ENCODE results near the gene C15orf39.
"Not testable (repeated sequence)": the region's sequence is repeated elsewhere in the genome, so short reads cannot be mapped to it uniquely, and the experiment has no call there.

C15orf39 gene

DNA sequence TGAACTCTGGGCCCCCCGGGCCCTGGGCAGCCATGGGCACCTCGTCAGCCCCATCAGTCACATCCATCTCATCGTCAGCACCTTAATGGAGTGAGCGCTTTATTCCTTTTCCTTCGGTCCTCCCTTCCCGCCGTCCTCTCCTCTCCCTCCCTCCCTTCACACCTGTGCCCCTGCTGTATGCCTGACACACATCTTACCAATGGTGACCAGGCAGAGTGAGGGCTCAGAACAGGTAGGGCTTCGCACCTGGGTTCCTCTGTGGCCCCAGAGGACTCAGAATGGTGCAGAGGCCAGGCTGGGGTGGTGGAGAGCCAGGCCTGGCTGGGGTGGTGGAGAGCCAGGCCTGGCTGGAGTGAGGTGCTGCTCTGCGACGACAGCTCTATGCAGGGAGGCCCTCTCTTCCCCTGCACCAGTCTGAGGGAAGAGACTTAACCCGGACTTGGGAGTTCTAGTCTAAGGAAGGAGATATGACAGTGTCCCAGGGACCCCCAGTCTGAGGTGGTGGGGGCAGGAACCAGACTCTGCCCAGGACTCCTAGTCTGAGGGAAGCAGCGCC lies 11.6 kb downstream of the C15orf39 start:
- DNase-seq, result no peak

DNA sequence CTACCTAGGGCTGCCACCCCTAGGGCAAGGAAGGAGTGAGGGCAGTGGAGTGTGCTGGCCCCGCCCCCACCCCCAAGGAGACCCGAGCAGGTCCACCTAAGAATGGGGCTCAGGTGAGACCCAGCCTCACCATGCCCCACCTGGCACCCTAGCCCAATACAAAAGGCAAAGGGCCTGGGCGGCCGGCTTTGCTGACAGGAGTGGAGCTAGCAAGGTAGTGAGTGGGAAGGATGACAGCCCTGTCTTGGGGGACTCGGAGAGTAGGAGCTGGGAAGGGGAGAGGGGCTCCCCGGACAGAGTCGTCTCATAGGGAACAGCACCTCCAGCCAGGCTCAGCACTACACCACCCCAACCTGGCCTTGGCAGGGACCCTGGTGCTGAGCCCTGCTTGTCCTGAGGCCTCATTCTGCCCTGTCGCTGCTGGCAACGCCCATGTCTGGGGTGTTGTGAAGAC lies 12.1 kb downstream of the C15orf39 start:
- DNase-seq, result no peak

DNA sequence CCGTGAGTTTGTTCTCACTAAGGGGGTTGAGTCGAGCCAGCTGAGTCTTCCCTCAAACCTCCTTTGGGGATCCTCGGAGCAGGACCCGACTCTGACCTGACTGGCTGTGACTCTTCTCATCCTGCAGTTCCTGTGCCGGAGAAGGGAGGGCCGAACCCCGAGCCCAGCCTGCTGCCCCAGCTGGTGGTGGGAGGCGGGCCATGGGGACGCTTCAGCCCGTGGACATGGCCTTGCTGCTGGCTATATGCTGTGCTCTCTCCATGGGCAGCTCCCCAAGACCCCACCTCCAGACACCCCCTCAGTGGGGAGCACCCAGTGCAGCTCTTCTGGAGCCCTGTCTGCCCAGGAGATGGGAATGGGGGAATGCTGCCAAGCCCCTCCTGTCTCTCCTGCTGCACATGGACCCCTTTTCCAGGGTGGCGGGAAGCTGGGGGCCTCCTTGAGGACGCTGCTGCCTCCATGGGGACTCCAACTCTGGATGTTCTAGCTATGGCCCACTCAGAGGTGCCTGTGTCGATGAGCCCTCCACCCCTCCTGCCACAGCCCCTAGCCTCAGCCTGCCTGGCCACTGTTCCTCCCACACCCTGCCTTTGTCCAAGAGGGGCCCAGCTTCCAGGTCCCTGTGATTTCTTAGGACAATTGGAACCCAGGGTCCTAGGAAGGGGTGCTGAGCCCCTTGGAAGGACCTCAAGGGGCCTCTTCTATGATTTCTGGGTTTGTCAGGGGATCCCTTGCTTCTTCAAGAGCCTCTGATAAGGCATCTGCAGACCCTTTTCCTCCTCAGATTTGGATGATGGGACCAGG lies 12.8 kb downstream of the C15orf39 start:
- no peak for DNase-seq

DNA sequence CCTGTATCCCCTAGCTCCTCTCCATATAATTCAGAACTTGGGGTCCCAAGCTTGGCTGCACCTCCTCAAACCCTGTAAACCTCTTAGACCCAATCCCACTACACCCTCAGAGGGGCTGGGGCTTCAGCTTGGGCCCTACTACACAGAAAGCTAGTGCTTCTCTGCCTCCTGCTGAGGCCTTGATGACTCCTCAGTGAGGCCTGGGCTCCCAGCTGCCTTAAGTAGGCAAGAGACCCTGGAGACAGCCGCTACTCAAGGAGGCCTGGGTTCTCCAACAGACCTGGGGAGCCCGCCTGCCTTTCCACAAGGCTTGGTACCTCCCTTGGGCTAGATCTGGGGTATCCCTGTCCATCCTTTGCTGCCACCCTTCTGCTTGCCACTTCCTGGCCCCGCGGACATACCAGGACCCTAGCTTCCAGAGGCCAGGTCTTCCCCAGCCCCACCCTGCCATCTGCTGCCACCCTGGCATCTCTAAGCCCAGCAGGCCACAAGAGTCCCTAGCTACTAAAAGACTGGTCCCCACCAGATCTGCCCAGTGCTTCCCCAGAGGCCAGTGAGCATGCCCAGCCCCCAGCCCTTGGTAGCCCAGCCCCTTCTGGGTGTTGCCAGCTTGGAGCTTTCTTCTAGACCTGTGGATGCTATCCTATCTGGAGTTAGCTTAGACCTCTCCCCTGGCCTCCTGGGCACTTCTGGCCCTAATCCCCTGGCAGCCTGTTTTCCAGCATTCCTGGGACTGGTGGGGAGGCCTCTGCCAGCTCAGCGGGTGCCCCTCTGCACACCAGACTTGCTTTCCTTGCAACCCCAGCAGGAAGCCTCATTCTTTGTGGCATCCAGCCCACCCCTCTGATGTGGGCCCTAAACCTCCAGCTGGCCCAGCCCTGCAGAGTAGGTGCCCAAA lies 13.7 kb downstream of the C15orf39 start:
- DNase-seq, result no peak

DNA sequence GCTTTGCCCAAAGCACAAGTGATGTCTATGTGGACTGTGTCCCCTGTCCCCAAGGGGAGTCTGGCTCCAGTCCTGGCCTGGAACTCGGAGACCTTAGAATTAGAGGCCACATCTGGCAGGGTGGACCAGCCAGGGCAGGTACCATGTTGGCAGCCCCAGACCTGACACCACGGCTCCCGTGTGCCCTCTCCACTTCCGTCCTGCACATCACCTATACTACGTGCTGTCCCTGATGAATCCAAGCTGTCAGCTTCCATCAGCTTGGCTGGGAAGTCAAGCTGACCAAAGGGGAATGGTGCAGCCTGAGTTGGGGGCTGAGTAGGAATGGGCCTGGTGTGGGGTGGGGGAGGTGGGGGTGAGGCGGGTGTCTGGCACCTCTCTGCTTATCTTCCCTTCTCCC lies 15.3 kb downstream of the C15orf39 start:
- no peak for DNase-seq

DNA sequence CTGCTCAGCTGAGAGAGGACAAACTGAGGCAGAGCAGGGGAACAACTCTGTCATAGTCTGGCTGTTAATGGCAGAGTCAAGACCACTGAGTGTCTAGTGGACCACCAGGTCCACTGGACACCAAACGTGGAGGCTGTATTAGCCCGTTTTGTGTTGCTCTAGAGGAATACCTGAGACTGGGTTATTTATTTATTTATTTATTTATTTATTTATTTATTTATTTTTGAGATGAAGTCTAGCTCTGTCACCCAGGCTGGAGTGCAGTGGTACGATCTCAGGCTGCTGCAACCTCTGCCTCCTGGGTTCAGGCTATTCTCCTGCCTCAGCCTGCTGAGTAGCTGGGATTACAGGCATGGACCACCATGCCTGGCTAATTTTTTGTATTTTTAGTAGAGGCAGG lies 15.9 kb downstream of the C15orf39 start:
- not testable (repeated sequence) for DNase-seq

DNA sequence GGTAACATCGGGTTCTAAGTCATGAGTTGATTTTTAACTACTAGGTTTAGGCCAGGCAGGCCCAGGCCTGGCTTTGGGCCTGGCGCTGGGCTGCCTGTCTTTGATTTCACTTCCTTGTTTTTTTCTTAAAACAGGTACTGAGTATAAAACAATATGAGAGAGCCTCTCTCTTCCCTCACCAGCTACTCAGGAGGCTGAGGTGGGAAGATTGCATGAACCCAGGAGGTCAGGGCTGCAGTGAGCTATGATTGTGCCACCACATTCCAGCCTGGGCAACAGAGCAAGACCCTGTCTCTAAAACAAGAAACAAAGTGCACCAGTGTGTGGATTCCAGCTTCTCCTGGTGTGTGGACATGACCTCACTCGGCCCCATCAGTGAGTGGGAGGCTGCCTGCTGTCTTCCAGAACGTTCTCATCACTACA lies 17.8 kb downstream of the C15orf39 start:
- not testable (repeated sequence) for DNase-seq

DNA sequence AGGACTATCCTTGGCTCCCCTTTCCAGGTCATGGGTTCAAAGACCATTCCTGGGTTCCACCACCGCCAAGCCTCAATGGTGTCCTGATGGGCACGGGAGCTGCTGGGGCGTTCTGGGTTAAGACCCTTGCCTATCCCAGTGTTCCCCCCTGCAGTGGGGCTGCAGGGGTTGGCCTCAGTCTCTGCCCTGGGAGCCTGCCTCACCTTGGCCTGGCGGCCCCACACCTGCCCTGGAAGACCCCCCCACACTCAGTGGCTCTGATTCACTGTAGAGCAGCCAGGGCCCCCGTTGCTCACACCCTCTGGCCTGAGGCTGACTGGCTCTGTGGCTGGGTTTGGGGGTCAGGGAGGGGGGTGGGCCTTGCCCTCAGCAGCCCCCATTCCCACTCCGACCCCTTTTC lies 22.0 kb downstream of the C15orf39 start:
- DNase-seq, result no peak

DNA sequence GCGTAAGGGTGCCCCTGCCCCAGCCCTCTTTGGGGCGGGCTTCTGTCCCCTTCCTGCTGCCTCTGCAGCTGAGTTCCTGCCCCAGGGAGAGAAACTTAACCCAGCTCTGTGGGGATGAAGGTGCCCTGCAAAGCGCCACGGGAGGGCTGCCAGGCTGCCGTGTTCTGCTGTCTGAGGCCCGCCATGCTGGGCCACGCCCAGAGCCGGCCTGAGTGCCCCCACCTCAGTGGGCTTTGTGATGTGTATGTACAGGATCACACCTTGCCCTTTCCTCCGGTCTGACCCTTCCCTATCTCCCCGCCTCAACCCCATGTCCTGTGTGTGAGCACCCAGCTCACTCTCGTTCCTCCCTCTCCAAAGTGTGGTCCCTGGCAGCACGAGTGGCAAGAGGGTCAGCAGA lies 22.6 kb downstream of the C15orf39 start:
- DNase-seq, result no peak

DNA sequence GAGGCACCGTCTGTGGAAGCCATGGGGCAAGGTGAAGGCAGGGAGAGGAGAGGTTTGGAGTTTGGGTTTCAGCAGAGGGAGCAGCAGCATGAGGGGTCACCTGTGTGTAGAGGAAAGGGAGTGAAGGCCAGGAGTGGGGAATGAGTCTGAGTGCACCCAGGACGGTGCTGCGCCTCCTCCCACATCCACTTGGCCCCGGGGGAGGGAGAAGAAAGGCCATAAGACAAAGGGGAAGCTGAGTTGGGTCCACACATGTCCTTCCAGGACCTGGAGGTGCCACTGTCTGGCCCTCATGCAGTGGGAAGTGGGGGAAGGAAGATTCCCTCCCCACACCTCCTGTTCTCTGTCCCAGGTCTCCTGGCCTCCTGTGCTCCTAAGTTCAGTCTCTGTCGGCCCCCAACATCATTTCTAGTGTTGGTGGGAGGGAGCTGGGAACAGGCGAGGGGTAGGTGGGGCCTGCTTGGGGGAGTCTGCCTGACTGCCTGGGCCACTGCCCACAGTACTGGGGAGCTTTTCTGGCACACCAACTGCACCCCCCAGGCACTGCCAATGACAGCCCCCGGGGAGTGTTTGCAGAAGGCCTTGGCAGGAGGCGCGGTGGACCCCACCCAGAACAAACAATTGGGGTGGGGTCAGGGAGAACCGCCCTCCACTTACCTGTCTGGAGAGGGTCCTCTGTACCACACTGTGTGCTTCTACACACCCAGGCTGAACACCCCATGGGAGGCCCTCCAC lies 23.6 kb downstream of the C15orf39 start:
- DNase-seq, result not testable (repeated sequence)

DNA sequence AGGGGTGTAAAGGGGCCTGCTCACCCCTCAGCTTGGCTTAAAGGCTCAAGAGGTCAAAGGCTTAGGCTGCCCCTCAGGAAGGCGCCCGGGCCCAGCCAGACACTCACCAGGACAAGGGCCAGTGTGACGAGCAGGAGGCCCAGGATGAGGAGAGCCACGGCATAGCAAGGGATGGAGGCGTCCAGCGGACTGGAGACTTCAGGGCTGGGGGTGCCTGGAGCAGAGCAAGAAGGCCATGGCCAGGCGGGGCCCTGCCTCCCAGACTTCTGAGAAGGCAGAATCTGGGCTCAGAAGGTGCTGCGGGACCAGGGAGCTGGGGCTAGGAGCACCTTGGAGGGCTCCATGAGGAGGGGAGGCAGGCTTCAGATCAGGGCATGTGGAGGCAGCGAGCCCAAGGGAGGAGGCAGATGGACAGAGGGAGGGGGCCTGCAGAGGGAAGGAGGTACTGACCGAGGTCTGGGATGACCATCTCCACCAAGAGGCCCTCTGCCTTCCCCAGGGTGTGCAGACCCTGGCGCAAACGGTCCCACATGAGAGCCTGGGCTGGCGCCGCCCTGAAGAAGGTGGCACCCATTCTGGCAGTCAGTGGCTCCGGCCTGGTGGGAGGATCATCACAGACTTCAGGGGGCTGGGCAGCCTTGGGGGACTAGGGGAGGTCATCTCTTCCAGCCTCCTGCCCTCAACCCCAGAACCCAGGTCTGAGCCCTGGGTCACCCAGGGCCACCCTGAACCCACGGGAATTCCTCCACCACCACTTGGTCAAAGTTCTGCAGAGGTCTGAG lies 24.5 kb downstream of the C15orf39 start:
- DNase-seq, result no peak

DNA sequence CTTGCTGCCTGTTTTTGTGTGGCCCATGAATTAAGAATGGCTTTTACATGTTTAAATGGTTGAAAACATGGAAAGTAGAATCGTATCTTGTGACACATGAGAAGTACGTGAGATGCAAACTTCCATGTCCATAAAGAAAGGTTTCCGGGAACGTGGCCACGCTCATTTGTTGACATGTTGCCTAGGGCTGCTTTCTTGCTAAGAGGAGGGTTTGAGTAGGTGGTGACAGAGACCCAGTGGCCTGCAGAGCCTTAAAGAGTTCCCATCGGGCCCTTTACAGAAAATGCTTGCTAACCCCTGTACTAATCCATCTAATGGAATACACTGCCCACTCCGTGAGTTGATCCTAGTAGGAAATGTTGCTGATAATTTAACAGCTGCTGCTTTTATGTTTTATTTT lies 25.4 kb downstream of the C15orf39 start:
- not testable (repeated sequence) for DNase-seq

DNA sequence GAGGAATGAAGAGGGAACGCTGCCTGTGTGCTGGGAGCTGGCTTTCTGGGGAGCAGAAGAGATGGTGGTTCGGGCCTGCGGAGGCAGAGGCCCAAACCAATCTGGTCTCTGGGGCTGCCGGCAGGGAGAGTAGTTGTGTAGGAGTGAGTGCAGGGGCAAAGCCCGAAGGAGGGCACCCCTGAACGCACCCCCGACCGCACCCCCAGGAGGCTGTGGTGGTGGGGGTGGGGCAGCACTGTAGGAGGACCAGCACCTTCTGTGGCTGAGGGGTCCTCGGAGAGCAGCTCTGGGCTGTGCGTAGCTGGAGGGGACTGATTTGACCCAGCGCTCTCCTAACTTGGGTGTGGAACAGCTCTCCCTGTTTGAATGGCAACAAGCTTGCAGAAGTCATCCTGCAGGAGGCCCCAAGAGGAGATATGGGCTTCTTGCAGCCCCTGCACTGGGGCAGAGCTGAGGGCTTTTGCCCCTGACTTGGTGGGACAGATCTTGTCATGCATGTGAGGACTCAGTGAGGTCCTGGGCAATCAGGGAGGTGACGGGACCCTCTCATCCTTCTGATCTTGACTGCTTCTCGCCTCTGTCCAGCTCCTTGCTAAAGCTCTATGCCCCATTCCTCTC lies 26.1 kb downstream of the C15orf39 start:
- no peak for DNase-seq

DNA sequence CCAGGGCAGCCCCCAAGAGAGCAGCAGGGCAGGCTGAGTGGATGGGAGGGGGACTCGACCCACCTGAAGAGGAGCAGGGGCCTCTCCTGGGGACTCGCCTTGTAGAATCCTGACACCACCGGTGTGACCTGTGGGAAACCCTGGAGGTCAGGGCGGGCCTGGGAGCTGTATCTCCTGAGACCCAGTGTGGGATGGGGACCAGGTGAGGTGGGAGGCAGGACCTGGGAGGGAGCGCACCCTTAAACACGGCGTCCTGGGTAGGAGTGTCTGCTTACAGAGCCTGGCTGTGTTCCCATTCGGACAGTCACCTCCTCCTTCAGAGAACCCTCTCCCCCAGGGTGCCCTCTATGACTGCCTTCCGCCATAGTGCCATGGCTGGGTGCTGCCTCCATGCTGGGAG lies 27.1 kb downstream of the C15orf39 start:
- no peak for DNase-seq

DNA sequence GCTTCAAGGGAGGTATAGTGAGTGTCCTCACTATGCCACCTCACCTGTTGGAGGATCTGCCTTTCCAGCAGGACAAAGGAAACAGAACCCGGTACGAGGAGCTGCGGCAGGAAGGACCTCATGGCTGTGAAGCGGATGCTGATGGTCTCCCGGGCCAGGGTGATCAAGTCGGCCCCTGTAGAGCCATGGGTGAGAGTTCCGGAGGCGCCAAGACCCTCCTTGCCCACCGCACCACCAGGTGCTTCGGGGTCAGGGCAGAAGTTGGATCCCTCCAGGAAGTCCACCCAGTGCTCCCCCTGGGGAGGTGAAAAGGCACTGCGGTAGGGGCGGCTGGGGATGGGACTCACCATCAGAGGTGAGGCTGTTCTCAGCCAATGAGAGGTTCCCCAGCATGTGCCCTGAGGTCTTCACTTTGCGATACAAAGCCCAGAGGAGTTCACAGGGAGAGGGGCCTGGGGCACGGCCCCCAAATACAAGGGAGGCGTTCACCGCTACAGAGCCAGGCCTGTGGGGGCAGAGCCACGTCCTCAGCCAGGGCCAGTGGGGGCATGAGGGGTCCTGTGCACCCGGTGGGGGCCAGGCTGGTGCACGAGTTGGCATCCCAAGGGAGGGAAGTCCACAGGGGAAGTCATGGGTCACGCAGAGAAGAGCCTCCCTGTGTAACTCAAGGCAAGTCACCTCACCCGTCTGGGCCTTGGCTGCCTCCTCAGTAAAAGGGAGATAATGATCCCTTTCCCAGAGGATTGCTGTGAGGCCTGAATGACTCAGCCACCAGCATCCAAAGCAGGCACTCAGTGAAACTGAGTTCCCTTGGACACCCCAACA lies 27.7 kb downstream of the C15orf39 start:
- no peak for DNase-seq

DNA sequence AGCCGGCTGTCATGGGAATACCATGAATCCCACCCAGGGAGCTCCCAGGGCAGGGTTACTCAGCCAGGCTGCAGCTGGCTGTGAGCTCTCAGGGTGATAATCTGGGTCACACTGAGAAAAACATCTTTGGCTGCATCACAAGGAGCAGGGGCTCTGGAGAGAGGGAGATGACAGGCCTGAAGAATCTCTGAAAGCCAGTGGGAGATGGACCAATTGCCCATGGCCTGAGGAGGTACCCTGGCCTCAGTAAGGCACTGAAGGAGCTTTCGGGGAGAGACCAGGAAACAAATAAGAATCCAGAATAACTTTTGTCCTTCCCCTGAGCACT lies 28.3 kb downstream of the C15orf39 start:
- DNase-seq, result no peak

DNA sequence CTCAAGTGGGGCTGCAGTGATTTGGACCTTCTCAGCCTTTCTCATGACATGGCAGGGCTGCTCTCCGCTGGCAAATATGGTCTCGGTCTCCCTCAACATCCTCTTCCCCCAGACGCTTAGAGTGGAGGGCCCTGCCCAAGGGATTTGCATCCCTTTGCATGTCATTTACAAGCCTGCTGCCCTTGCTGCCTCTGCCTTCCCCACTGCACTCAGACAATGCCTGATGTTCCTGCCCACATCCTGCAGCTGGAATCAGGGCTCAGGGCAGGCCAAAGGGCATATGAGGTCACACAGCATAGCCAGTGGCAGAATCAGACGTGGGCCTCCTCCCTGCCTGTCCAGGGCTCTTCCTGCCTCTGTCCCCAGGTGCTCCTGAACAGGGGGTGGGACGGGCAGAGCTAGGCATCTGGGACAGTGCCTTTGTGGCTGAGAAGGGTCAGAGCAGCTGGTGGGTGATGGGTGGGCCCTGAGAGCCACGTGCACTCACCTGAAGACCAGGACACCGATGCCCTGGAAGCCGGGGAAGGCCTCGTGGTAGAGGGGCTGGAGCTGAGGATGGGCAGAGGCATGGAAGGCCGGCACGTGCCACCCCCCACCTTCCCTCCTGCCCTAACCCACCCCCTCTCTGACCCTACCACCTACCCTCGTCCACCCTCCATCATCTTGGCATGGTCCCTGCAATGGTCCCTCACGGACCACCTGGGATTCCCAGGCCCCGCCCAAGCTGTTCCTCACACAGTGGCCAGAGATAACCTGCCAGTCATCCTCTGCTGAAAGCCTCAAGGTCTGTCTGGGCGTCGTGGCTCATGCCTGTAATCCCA lies 29.1 kb downstream of the C15orf39 start:
- no peak for DNase-seq

DNA sequence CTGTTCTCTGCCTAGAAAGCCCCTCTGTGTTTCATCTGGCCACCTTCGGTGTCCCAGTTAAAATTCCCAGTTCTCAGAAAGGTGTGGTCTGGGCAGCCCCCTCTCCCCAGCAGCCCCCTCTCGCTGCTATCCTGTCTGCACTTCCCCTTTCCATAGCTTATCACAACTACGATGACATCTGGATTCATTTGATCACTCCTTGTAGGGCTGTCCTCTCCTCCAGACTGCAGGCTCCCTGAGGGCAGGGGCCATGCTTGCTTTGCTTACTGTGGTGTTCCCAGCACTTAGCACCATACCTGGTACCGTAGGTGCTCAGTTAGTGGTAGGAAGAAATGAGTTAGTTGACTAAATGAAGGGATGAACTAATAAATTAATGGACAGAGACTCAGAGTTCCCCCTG lies 30.2 kb downstream of the C15orf39 start:
- no peak for DNase-seq

DNA sequence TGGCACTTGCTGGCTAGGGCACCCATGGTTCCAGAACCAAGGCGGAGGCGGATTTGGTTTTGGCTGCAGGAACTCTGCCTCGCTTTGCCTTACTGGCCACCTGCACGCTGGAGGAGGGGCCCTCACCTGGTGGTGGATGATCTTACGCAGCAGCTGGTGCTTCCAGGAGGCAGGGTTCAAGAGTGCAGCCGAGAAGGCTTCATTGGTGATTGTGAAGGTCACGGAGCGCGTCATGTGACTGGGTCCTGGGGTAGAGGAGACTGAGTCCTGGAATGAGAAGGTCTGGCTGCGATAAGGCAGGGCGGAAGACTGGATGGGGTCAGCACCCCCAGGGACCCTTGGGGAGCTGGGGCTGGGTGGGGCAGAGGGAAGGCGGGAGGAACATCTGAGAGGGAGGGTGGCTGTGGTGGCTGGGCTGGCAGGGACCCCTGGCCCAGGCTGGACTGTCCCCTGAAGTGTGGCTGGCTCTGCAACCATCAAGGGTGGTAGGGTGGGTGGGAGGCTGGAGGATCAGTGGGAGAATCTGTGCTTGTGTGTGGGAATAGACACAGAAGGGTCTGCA lies 30.7 kb downstream of the C15orf39 start:
- DNase-seq, result no peak
